Neural crest cell (in vitro differentiated cells): ENCODE data around the gene OR4P4. TPM values are rescaled to one million over a fixed set of nuclear protein-coding genes. Genes with fewer than 3 reads are reported as not detected.

Experiments used
- DNase-seq: peaks from one replicate; pipeline ENCODE4 v3.0.0; 2021; ENCODE audit warnings: low read depth, mixed read lengths, low spot score
- H3K27ac Mint-ChIP-seq: one replicate; pipeline ENCODE4 v1.8.0; 2021; ENCODE audit warnings: mild to moderate bottlenecking, mixed read lengths; ENCODE audit not compliant: unreplicated experiment
- H3K27me3 Mint-ChIP-seq: 2 replicates; pipeline ENCODE4 v1.8.0; 2021; ENCODE audit warnings: low read depth, mild to moderate bottlenecking, mixed read lengths
- H3K36me3 Mint-ChIP-seq: 2 replicates; pipeline ENCODE4 v1.8.0; 2021; ENCODE audit warnings: low read depth, mild to moderate bottlenecking, mixed read lengths
- H3K4me1 Mint-ChIP-seq: 2 replicates; pipeline ENCODE4 v1.8.0; 2021; ENCODE audit warnings: mixed read lengths
- H3K4me3 Mint-ChIP-seq: one replicate; pipeline ENCODE4 v1.8.0; 2021; ENCODE audit warnings: mild to moderate bottlenecking, mixed read lengths
- H3K9me3 Mint-ChIP-seq: 2 replicates; pipeline ENCODE4 v1.8.0; 2021; ENCODE audit warnings: mixed read lengths
- total RNA-seq: library from RNA; stranded (reverse); gene quantifications from 2 replicates; pipeline ENCODE4 v1.2.1, GENCODE V29; 2021
- TF ChIP-seq, protein P1 (sequence below): fragments of 200-600 bp; sonication (generic); conservative IDR thresholded peaks from 2 replicates; pipeline ENCODE4 v1.5.0; 2021; ENCODE audit warnings: antibody characterized with exemption, mild to moderate bottlenecking

Gene OR4P4
- total RNA-seq, 1 donor from 2014 or later, result not detected

DNA sequence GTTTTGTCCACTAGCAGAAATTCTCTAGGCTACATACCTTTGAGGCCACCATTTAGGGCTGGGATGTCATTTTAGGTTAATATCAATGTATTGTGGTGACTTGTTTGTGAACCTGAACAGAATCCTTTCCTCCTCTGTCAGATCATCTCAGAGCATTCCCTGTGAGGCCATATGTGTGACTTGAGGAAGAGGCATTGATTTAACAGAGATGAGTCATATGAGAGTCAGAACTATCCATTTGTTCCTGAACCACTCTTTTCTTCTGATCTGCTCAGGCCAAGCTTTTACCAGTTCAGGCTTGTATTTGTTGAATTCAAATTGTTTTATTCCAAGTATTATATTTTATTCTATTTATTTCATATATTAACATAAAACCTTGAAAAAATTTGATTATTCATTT, 20.2 kb downstream of the OR4P4 start:
- no peaks in the 10 kb centered on the region for H3K36me3 Mint-ChIP-seq
- H3K9me3 Mint-ChIP-seq, result peaks cover 6% of the 10 kb centered on the region
- H3K4me1 Mint-ChIP-seq, result no peaks in the 10 kb centered on the region
- H3K27ac Mint-ChIP-seq, result no peak overlapping the region
- TF ChIP-seq, protein P1, sequence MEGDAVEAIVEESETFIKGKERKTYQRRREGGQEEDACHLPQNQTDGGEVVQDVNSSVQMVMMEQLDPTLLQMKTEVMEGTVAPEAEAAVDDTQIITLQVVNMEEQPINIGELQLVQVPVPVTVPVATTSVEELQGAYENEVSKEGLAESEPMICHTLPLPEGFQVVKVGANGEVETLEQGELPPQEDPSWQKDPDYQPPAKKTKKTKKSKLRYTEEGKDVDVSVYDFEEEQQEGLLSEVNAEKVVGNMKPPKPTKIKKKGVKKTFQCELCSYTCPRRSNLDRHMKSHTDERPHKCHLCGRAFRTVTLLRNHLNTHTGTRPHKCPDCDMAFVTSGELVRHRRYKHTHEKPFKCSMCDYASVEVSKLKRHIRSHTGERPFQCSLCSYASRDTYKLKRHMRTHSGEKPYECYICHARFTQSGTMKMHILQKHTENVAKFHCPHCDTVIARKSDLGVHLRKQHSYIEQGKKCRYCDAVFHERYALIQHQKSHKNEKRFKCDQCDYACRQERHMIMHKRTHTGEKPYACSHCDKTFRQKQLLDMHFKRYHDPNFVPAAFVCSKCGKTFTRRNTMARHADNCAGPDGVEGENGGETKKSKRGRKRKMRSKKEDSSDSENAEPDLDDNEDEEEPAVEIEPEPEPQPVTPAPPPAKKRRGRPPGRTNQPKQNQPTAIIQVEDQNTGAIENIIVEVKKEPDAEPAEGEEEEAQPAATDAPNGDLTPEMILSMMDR, result no peak
- H3K4me3 Mint-ChIP-seq, result no peak overlapping the region
- DNase-seq, result no peak
- H3K27me3 Mint-ChIP-seq, result no peaks in the 10 kb centered on the region

DNA sequence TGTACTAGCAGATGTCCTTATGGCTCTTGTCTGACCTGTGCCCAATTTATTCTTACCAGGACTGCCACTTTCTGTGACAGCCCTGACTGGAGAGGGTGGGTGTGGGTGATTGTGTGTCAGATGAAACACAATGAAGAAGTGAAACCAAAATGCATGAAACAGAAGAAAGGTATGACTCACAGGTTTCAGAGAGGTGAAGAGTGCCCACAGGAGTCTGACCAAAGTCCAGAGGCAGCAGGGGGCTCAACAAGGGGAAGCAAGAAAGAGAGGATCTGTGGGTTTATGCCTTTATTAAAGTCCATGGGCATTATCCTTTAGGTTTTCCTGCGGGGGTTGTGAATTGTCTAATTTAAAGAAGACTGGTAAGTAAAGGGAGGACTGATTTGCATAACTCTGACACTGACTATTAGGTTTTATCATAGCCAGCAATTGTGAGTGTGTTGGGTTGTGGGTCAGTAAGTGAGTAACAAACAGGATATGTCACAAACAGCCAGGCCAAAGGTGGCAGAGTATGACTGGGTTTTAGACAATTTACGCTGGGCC, 23.2 kb downstream of the OR4P4 start:
- no peak for DNase-seq
- H3K36me3 Mint-ChIP-seq, result no peaks in the 10 kb centered on the region
- H3K9me3 Mint-ChIP-seq, result peaks cover 6% of the 10 kb centered on the region
- no peak overlapping the region for H3K4me3 Mint-ChIP-seq
- no peaks in the 10 kb centered on the region for H3K4me1 Mint-ChIP-seq
- H3K27me3 Mint-ChIP-seq, result no peaks in the 10 kb centered on the region
- TF ChIP-seq, protein P1, result no peak
- H3K27ac Mint-ChIP-seq, result no peak overlapping the region

DNA sequence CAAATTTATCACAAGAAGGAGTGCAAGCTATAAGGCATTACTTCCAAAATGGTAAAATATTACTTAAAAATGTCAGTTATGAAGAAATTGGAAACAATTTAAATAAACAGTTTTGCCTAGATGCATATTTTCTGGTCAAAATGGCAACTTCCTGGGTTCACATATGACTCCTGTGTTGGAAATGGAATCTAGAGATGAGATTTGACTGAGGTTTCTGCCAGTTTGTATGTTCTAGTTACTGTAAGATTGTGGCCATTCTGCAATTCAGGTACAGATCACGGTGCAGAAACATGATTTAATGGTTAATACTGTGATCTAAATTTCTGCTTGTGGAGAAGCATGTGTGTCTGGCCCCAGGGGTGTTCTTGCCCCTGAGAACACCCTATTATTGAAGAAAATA, 23.7 kb downstream of the OR4P4 start:
- TF ChIP-seq, protein P1, result no peak
- Mint-ChIP-seq H3K36me3 (no peaks in the 10 kb centered on the region), H3K4me3 (no peak overlapping the region), H3K27ac (no peak overlapping the region), H3K4me1 (no peaks in the 10 kb centered on the region), H3K27me3 (no peaks in the 10 kb centered on the region), H3K9me3 (peaks cover 6% of the 10 kb centered on the region)
- no peak for DNase-seq

DNA sequence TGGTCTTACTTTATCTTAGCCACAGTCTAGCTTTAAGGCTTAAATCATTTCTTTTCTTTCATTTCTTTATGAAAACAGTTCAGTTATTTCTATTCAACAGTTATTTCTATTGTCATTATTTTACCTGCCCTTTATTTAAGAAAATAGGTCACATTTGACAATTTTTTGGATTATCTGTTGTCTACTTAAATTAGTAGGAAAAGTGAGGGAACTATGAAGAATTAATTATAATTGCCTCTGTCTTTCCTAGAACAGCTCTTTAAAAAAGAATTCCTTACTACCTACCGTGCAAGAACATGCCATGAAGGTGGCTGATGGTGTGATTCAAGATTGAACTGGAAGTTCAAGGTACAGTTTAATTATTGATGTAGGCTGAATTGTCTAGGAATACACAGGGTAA, 27.0 kb downstream of the OR4P4 start, which contains the start of gene OR4C6:
Gene OR4C6 (plus strand): TSS at position 301 of the 400 bp plus-strand sequence. CDS start 2,966 bp downstream, outside the sequence.
- TF ChIP-seq, protein P1, result no peak
- no peak within 1 kb of the TSS for H3K27ac Mint-ChIP-seq
- DNase-seq, result no peak
- no peak within 1 kb of the TSS for H3K4me3 Mint-ChIP-seq
- H3K9me3 Mint-ChIP-seq, result peaks cover 3% of the 10 kb centered on the region
- peaks cover 2% of the 10 kb centered on the region for H3K36me3 Mint-ChIP-seq
- no peaks in the 10 kb centered on the region for H3K27me3 Mint-ChIP-seq
- H3K4me1 Mint-ChIP-seq, result no peaks in the 10 kb centered on the region

DNA sequence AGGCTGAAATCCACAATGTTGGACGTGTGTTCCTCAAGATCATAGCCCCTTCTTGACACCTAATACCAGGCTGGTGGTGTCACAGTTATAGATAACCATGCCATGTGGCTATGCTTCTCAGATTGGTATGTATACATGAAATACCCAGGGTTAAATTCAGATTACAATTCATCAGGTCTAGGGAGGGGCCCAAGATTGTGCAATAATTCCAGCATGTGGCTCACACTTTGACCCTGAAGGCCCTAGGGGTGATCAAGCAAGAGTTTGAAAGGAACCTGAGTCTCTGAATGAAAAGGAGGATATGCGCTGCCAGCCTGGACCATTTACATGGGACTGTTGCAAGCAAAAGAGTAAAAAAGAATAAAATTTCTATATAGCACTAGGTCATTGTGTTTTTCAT, 34.5 kb downstream of the OR4P4 start:
- H3K27ac Mint-ChIP-seq, result no peak overlapping the region
- no peaks in the 10 kb centered on the region for H3K9me3 Mint-ChIP-seq
- TF ChIP-seq, protein P1, result no peak
- peaks cover 2% of the 10 kb centered on the region for H3K36me3 Mint-ChIP-seq
- no peaks in the 10 kb centered on the region for H3K4me1 Mint-ChIP-seq
- H3K27me3 Mint-ChIP-seq, result no peaks in the 10 kb centered on the region
- no peak for DNase-seq
- H3K4me3 Mint-ChIP-seq, result no peak overlapping the region
